ENCODE results near the gene TRIP13.
A peak's percentile ranks its signal among the peaks of the same experiment; 100 is the strongest.
"Not testable (repeated sequence)": the region's sequence is repeated elsewhere in the genome, so short reads cannot be mapped to it uniquely, and the experiment has no call there.

The TRIP13 gene, protein sequence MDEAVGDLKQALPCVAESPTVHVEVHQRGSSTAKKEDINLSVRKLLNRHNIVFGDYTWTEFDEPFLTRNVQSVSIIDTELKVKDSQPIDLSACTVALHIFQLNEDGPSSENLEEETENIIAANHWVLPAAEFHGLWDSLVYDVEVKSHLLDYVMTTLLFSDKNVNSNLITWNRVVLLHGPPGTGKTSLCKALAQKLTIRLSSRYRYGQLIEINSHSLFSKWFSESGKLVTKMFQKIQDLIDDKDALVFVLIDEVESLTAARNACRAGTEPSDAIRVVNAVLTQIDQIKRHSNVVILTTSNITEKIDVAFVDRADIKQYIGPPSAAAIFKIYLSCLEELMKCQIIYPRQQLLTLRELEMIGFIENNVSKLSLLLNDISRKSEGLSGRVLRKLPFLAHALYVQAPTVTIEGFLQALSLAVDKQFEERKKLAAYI

DNA sequence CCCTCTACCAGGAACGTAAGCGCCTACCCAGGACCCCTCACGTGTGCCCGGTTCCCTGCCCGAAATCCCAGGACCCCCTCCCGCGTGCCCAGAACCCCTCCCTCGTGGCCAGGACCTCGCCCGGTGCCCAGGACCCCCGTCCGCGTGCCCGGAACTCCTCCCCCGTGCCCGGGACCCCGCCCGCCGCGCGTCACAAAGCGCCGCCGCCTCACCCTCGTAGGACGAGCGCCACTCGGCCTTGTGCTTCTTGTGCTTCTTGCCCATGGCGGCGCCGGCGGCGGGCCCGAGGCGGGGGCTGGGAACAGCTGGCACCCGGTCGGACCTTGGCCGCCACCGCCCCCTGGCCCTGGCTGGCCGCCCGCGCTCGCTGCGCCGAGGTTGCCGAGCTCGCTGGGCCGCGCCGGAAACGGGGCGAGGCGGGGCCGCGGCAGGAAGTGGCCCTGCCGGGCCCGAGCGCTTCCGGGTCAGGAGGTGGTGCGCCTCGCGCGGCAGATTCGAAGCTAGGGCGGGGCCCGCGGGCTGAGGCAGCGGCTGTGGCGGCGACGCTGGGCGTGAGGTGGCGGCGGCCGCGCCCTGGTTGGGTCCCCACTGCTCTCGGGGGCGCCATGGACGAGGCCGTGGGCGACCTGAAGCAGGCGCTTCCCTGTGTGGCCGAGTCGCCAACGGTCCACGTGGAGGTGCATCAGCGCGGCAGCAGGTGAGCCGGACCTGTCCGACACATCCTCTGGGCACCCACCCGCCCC lies at the start of gene TRIP13, which contains the start of gene BRD9:
TSS of gene TRIP13 (plus strand) at position 491 of the 743 bp plus-strand sequence. CDS start at position 606, 115 bp downstream.
TSS of gene BRD9 (minus strand) at position 408 of the 743 bp plus-strand sequence. CDS start at position 264, 144 bp downstream.
- peak; percentile 83 for DNase-seq

GRCh38 chr5:843371-843770 lies 49.3 kb upstream of the TRIP13 start:
- not testable (repeated sequence) for DNase-seq

GRCh38 chr5:843926-844325 lies 48.8 kb upstream of the TRIP13 start:
- not testable (repeated sequence) for DNase-seq

DNA sequence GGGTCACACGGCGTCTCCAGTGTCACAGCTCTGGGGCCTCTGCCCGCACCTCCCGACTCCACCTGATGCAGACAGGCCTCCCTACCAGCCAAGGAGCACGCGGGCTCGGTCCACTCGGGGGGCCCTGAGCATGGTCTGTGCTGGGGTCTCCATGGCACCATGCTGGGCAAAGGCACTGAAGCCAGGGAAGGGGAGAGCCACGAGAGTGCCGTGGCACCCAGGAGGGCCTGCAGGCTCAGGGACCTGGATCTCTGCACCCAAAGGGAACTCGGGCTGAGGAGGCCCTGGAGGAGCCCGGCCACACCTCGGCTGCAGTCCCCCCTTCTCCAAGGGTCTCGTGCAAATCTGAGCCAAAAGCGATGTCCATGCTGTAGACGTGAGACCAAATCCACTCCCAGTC lies 48.3 kb upstream of the TRIP13 start:
- DNase-seq, result not testable (repeated sequence)

- not testable (repeated sequence) for DNase-seq
These were observed 47.5 kb upstream of the TRIP13 start for GRCh38 chr5:845031-845675.

DNA sequence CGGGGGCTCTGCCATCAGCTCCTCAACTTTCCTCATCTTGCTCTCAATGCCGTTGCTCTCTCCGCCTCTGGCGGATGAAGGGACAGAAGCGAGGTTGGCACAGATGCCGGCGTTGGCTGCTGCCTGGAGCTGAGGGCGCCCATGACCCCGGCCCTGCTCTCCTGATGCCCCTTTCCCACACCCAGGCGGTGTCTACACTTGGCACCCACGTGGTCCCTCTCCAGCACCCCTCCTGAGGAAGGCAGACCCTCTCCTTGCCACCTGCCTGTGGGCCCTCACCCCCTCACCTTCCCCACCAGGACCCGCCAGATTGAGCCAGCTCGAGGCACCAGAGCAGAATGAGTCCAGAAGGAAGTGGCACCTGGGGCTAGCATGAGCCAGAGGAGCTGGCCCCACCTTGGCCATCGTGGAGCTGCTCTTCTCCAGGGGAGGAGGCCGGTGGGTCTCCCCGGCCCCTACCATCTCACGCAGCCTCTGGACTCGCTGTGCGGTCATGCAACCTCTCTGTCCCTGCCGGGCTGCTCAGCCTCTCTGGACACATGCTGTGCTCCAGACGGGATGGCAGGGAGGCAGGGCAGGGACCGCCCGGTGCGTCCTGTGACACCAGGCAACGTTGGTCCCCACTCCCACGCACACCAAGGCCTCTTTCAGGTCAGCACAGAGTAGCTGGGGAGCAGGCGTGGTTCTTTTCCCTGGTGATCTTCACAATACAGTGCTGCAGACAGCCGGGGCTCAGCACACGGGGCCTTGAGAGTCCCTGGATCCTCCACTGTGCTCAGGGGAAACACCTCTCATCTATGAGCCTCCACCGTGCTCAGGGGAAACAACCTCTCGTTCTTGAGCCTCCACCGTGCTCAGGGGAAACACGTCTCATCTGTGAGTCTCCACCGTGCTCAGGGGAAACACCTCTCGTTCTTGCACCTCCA lies 46.7 kb upstream of the TRIP13 start:
- not testable (repeated sequence) for DNase-seq

DNA sequence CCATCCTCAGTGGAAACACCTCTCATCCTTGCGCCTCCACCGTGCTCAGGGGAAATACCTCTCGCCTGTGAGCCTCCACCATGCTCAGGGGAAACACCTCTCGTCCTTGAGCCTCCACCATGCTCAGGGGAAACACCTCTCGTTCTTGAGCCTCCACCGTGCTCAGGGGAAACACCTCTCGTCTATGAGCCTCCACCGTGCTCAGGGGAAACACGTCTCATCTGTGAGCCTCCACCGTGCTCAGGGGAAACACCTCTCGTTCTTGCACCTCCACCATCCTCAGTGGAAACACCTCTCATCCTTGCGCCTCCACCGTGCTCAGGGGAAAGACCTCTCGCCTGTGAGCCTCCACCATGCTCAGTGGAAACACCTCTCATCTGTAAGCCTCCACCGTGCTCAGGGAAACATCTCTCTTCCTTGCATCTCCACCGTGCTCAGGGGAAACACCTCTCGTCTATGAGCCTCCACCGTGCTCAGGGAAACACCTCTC lies 46.0 kb upstream of the TRIP13 start:
- DNase-seq, result not testable (repeated sequence)

- DNase-seq, result not testable (repeated sequence)
These were observed 45.5 kb upstream of the TRIP13 start for GRCh38 chr5:847212-847611.

- not testable (repeated sequence) for DNase-seq
These were observed 44.9 kb upstream of the TRIP13 start for GRCh38 chr5:847736-848135.

DNA sequence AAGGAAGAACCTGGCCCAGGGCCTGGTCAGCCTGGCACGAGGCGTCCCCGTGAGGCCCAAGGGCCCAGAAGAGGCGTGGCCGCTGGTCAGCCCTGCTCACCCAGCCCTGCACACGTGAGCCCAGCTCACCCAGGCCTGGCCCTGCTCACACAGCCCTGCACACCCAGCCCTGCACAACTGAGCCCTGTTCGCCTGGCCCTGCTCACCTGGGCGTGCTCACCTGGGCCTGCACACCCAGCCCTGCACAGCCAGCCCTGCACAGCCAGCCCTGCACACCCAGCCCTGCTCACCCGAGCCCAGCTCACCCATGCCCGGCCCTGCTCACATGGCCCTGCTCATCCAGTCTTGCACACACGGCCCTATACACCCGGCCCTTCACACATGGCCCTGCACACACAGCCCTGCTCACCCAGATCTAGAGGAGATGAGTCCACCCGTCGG lies 44.0 kb upstream of the TRIP13 start:
- DNase-seq, result no peak

GRCh38 chr5:849651-850301 lies 42.9 kb upstream of the TRIP13 start:
- no peak for DNase-seq

- no peak for DNase-seq
These were observed 42.1 kb upstream of the TRIP13 start, which contains the start of gene ZDHHC11 for GRCh38 chr5:850511-851006. ZDHHC11 (minus strand) TSS chr5:850986; CDS start chr5:850602, 384 bp downstream.

GRCh38 chr5:851076-851475 lies 41.6 kb upstream of the TRIP13 start:
- DNase-seq, result no peak

GRCh38 chr5:851553-851952 lies 41.1 kb upstream of the TRIP13 start:
- no peak for DNase-seq

- no peak for DNase-seq
These were observed 40.7 kb upstream of the TRIP13 start for GRCh38 chr5:852018-852417.

DNA sequence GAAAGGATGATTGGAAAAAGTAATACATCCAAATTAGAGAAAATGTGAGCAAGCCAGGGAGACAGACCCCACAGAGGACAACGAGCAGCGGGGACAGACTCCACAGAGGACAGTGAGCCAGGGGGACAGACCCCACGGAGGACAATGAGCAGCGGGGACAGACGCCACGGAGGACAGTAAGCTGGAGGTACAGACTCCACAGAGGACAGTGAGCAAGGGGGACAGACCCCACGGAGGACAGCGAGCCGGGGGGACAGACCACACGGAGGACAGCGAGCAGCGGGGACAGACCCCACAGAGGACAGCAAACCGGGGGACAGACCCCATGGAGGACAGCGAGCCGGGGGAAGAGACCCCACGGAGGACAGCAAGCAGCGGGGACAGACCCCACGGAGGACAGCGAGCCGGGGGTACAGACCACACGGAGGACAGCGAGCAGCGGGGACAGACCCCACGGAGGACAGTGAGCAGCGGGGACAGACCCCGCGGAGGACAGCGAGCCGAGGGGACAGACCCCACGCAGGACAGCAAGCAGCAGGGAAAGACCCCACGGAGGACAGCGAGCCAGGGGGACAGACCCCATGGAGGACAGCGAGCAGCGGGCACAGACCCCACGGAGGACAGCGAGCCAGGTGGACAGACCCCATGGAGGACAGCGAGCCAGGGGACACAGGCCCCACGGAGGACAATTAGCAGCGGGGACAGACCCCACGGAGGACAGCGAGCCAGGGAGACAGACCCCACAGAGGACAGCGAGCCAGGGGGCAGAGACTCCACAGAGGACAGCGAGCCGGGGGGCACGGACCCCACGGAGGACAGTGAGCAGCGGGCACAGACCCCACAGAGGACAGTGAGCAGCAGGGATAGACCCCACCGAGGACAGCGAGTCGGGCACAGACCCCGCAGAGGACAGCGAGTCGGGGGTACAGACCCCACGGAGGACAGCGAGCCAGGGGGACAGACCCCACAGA lies 40.0 kb upstream of the TRIP13 start:
- DNase-seq, result no peak

- DNase-seq, result not testable (repeated sequence)
These were observed 39.1 kb upstream of the TRIP13 start for GRCh38 chr5:853416-854090.

- no peak for DNase-seq
These were observed 38.5 kb upstream of the TRIP13 start for GRCh38 chr5:854217-854616.

Measured in activated effector memory CD4-positive, alpha-beta T cell treated with Interleukin-2 at 50 U/mL for 16 hours (primary cell).